Stimulated activated CD4-positive, alpha-beta T cell treated with anti-CD3 and anti-CD28 coated beads, TNF-alpha, amount 100 ng/mL, for 48 hours (primary cell): ENCODE measurements around the gene WHRN.

ENCODE experiments used
- DNase-seq, 3 donors: peaks; one replicate each; pipeline ENCODE4 v3.0.0-alpha.2; 2020; ENCODE audit warnings: low read depth in 3 of 3

The WHRN gene

GRCh38 chr9:114419796-114420195 lies 85.5 kb downstream of the WHRN start:
- no peak for DNase-seq

DNA sequence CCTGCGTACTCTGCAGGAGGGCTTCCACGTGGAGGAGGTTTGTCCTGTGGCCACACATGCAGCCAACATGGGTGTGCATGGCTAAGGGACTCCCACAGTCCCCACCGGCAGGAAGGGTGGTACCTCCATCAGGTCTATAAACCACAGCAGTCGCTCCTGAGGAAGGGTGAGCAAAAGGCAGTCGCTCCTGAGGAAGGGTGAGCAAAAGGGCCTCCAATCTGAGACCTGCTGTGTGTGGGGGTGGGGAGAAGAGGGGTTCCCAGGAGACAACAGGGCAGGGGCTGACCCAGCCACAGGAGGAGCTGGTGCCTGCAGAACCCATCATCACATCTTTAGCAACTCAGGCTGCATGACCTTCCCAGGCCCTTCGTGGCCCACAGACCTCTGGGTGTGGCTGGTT lies 87.2 kb downstream of the WHRN start:
- no peak for DNase-seq

DNA sequence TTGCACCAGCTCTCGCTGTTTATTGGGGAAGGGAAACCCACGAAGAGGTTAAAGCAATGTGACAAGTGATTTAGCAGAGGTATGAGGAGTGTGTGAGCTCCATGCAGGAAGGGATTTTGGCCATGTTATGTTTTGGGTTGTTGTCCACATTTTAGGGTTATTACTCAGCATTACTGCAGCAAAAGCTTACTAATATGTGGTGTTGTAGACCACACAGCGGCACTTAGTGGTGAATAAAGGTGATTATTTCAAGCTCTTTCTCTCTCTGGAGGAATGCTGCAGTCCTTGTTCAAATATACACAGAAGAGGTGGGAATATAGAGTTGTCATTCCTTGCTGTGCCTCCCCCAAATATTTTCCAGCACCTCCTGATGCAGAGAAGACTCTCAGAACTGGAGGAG lies 87.8 kb downstream of the WHRN start:
- DNase-seq: no peak

GRCh38 chr9:114416906-114417305 lies 88.4 kb downstream of the WHRN start:
- no peak for DNase-seq

DNA sequence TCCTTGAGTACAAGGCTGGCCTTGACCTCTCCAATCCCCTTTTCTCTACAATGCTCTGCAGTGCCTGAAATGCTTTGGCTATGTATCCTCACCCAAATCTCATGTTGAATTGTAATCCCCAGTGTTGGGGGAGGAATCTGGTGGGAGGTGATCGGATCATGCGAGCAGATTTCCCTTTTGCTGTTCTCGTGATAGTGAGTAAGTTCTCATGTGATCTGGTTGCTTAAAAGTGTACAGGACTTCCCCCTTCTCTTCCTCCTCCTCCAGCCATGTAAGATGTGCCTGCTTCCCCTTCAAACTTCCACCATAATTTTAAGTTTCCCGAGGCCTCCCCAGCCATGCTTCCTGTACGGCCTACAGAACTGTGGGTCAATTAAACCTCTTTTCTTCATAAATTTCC lies 89.0 kb downstream of the WHRN start:
- DNase-seq: no peak

- no peak for DNase-seq
Measured at GRCh38 chr9:114414346-114414745, 90.9 kb downstream of the WHRN start.

GRCh38 chr9:114413861-114414301 lies 91.4 kb downstream of the WHRN start:
- DNase-seq: no peak

DNA sequence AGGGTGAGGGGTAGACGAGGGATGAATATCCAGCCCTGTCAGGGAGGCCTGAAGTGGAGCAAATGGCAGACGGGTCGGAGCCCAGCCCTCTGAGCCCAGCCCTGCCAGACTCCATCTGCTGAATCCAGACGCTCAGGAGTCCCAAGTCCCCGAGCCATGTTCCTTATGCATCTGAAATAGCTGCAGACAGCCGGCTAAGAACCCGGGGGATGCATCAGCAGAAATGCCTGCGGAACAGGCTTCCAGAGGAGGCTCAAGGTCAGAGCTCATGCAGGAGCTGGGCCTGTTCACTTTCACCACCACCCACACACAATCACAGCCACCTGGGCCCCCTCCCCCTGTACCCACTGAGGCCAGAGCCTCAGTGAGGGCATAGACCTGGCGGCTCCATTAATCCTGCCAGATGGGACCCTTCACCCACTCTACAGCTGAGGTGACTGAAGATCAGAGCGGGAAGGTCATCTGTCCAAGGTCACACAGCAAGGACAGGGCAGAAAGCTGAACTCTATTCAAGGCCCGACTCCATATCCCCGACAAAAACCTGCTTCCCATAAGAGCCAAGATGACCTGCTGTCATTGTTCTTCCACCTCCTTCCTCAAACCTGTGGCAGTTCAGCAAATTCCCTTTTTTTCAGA lies 93.1 kb downstream of the WHRN start:
- no peak for DNase-seq

- no peak for DNase-seq
Measured at GRCh38 chr9:114411452-114411851, 93.8 kb downstream of the WHRN start.

GRCh38 chr9:114410910-114411309 lies 94.4 kb downstream of the WHRN start:
- no peak for DNase-seq

- DNase-seq: no peak
Measured at GRCh38 chr9:114409842-114410241, 95.4 kb downstream of the WHRN start.

DNA sequence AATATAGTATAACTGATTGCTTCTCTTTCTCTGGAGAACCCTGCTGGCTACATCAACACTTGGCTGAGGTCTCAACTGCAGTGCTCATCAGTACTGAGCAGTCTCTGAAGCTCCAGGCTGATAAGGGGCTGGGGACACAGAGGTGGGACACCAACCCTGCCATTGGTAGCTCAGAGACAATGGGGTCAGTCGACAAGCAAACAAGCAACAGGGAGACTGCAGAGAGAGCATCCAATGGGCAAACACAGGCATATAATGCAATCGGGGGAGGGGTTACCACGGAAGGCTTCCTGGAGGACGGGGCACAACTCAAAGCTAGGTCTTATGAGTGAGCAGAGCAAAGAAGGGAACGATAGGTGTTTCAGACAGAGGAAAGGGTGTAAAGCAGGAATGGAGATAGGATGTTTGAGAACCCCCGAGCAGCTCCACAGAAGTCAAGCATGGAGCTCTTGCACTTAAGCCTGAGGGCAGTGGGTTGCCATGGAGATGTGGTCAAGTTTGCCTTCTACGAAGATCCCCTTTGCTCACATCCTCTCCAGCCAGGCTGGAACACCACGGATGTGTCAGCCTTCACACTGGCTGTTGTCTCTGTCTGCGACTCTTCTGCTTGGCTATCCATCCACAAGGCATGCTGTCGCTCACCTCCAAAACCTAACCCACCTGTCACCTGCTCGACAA lies 96.0 kb downstream of the WHRN start:
- DNase-seq: no peak

DNA sequence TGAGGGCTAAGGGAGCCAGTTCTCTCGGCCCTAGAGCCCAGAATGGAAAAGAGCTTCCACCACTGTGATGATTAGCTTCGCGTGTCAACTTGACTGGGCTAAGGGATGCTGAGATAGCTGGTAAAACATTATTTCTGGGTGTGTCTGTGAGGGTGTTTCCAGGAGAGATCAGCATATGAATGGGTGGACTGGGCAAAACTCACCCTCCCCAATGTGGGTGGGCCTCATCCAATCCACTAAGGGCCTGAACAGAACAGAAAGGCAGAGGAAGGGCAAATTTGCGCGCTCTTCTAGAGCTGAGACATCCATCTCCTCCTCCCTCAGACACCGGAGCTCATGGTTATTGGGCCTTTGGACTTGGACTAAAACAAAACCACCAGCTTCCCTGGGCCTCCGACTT lies 96.6 kb downstream of the WHRN start:
- DNase-seq: no peak

DNA sequence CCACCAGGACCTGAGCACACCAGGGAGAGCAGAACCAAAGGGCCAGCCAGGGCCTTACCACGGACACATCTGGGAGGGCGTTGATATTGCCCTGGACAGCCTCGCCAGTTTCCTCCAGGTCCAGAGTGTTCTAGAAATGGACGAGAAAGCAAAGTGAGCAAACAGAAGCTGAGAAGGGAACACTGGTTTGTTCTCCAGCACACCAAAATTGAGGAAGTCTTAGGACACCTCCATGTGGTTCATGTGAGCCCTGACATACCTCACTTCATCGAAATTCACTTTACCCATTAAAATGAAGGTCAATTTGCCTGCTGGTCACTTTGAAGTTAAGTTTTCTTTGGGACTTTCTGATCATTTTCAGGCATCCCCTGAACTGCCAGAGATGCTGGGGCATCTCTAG lies 97.4 kb downstream of the WHRN start:
- DNase-seq: no peak

DNA sequence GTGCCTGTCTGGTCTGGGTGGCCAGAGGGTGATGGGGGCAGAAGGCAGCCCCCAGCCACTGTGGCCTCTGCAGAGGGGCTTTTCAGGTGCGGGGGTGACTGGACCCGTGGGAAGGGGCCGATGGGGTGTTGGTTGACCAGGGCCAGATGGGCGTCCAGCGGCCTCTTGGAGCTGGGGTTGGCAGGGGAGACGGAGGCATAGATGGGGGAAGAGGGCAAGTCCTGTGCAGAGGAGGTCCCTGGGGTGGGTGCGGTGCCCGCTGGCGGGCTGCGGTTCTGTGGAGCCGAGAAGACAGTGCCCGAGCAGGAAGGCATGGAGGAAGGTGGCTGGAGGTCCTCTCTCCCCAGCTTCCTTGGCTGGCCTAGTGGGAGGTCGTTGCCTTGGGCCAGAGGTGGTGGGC lies 98.8 kb downstream of the WHRN start:
- DNase-seq: no peak

- peak; percentile 58 to 67 (median 61) for DNase-seq
Measured at GRCh38 chr9:114405294-114406034, 99.8 kb downstream of the WHRN start.

GRCh38 chr9:114404531-114404930 lies 100.7 kb downstream of the WHRN start:
- DNase-seq: no peak

- no peak for DNase-seq
Measured at GRCh38 chr9:114403153-114403756, 102.0 kb downstream of the WHRN start.

DNA sequence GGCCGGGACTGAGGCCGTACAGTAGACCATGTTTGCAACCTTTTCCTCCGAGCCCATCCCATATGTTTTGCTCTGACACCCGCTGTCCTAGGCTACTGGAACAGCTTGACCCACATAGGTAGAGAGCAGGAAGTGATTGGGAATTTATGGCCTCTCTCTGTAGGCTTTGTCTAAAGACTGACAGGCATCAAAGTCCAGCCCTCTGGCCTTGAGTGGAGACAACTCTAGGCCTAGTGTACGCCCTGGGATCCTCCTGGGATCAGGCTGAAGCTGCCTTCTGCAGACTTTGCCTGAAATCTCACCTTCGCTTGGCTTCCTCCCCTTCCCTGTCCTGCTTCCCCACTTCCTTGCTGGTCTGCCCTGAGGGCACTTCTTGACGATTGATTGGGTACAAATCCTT lies 103.9 kb downstream of the WHRN start:
- no peak for DNase-seq

DNA sequence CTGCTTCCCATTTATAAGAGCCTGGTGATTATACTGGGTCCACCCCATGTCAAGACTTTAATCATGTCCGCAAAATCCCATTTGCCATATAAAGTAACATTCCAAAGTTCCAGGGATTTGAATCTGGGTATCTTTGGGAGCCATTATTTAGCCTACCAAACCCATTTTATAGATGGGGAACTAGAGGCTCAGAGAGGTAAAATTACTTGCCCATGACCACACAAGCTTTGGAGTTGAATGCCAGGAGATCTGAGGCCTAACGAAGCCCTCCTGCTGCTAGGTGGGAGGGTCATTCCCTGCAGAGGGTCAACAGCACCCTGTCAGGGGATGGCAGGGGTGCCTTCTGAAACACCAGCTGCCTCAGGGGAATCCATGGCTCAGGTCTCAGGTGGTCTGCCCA lies 104.5 kb downstream of the WHRN start:
- no peak for DNase-seq

- no peak for DNase-seq
Measured at GRCh38 chr9:114400219-114400618, 105.1 kb downstream of the WHRN start.

GRCh38 chr9:114399381-114399780 lies 105.9 kb downstream of the WHRN start:
- no peak for DNase-seq
